IMR-90 (cell line): ENCODE data around the gene GSK3B. TPM values are rescaled to one million over a fixed set of nuclear protein-coding genes. Genes with fewer than 3 reads are reported as not detected.

Source experiments
- ATAC-seq: fragments of 200-7000 bp; cut with Tn5 transposase; 2 replicates; pipeline ENCODE4 v1.9.1; 2020; ENCODE audit warnings: low read depth, mild to moderate bottlenecking, moderate library complexity
- BruUV-seq: library from RNA; stranded (reverse); fragments of 400-500 nt; replicated peaks from 2 replicates; lab custom pipeline; 2021; lab: Mats Ljungman, UMichigan
- CTCF ChIA-PET: fragments of 300-600 bp; formaldehyde crosslinking; extraction: SDS; loops from one replicate; lab custom pipeline; 2021; ENCODE audit warnings: antibody characterized with exemption; lab: Yijun Ruan, JAX
- POLR2A ChIA-PET: fragments of 300-600 bp; sonication (Branson Sonifier 250); formaldehyde crosslinking; loops from one replicate; lab custom pipeline; 2022; ENCODE audit warnings: antibody characterized with exemption; ENCODE audit not compliant: unreplicated experiment; lab: Charles Lee
- DNase-seq: peaks from one replicate; pipeline ENCODE4 v3.0.0; 2013
- H2AFZ ChIP-seq: replicated peaks from 2 replicates; pipeline ENCODE3; 2013; ENCODE audit warnings: low read length, mild to moderate bottlenecking; ENCODE audit not compliant: poor library complexity
- H2AK5ac ChIP-seq: 2 replicates; pipeline ENCODE4 v1.6.1; 2013; ENCODE audit warnings: low read depth, low read length, inconsistent platforms
- H2AK9ac ChIP-seq: replicated peaks from 2 replicates; pipeline ENCODE3; 2013; ENCODE audit warnings: mild to moderate bottlenecking, low read depth, low read length, moderate library complexity; ENCODE audit not compliant: poor library complexity
- H2BK120ac ChIP-seq: 2 replicates; pipeline ENCODE4 v1.6.1; 2013; ENCODE audit warnings: low read depth, low read length, inconsistent platforms
- H2BK15ac ChIP-seq: 3 replicates; pipeline ENCODE4 v1.6.1; 2013; ENCODE audit warnings: low read depth, low read length, inconsistent platforms
- H2BK20ac ChIP-seq: 2 replicates; pipeline ENCODE4 v1.6.1; 2013; ENCODE audit warnings: low read depth, mild to moderate bottlenecking, inconsistent platforms, low read length, moderate library complexity
- H2BK5ac ChIP-seq: 2 replicates; pipeline ENCODE4 v1.6.1; 2013; ENCODE audit warnings: mild to moderate bottlenecking, low read depth, low read length, inconsistent platforms; ENCODE audit not compliant: poor library complexity, severe bottlenecking
- H3K14ac ChIP-seq: replicated peaks from 2 replicates; pipeline ENCODE4 v1.6.1; 2013; ENCODE audit warnings: low read depth, low read length, inconsistent platforms
- H3K18ac ChIP-seq: 2 replicates; pipeline ENCODE4 v1.6.1; 2013; ENCODE audit warnings: low read depth, low read length, control low read depth
- H3K23ac ChIP-seq: 2 replicates; pipeline ENCODE4 v1.6.1; 2013; ENCODE audit warnings: low read depth, low read length, inconsistent platforms
- H3K27ac ChIP-seq: 2 replicates; pipeline ENCODE4 v1.5.1; 2013; ENCODE audit warnings: mild to moderate bottlenecking, control low read depth, low read length; ENCODE audit not compliant: insufficient read depth
- H3K27me3 ChIP-seq: 2 replicates; pipeline ENCODE4 v1.6.1; 2013; ENCODE audit warnings: low read length; ENCODE audit not compliant: control insufficient read depth, insufficient read depth
- H3K36me3 ChIP-seq: 2 replicates; pipeline ENCODE4 v1.6.1; 2013; ENCODE audit warnings: low read length, mixed read lengths; ENCODE audit not compliant: control insufficient read depth, insufficient read depth
- H3K4ac ChIP-seq: 2 replicates; pipeline ENCODE4 v1.6.1; 2013; ENCODE audit warnings: low read depth, low read length, inconsistent platforms
- H3K4me1 ChIP-seq: 2 replicates; pipeline ENCODE4 v1.6.1; 2013; ENCODE audit warnings: low read length, mixed read lengths; ENCODE audit not compliant: control insufficient read depth, insufficient read depth
- H3K4me2 ChIP-seq: 2 replicates; pipeline ENCODE4 v1.6.1; 2013; ENCODE audit warnings: low read depth, mild to moderate bottlenecking, control low read depth, low read length, moderate library complexity
- H3K4me3 ChIP-seq: 2 replicates; pipeline ENCODE4 v1.5.1; 2013; ENCODE audit warnings: low read depth, mild to moderate bottlenecking, control low read depth, low read length, moderate library complexity; ENCODE audit not compliant: insufficient read depth
- H3K56ac ChIP-seq: 2 replicates; pipeline ENCODE4 v1.6.1; 2013; ENCODE audit warnings: low read length, inconsistent platforms; ENCODE audit not compliant: insufficient read depth; ENCODE audit errors: extremely low read depth
- H3K79me1 ChIP-seq, 2 experiments: 2 replicates each; pipeline ENCODE4 v1.6.1; 2013; ENCODE audit warnings: low read length in 2 of 2, inconsistent platforms in 1 of 2, low read depth in 1 of 2
- H3K9ac ChIP-seq: 2 replicates; pipeline ENCODE4 v1.6.1; 2013; ENCODE audit warnings: low read depth, low read length, control low read depth
- H3K9me1 ChIP-seq: 2 replicates; pipeline ENCODE4 v1.6.1; 2013; ENCODE audit warnings: low read length, inconsistent platforms; ENCODE audit not compliant: insufficient read depth
- H3K9me3 ChIP-seq: 2 replicates; pipeline ENCODE4 v1.6.1; 2013; ENCODE audit warnings: low read length; ENCODE audit not compliant: control insufficient read depth, insufficient read depth
- H4K20me1 ChIP-seq: 2 replicates; pipeline ENCODE4 v1.6.1; 2013; ENCODE audit warnings: low read length, inconsistent platforms; ENCODE audit not compliant: insufficient read depth
- H4K5ac ChIP-seq: 2 replicates; pipeline ENCODE4 v1.6.1; 2013; ENCODE audit warnings: mild to moderate bottlenecking, low read depth, low read length, control low read depth
- H4K8ac ChIP-seq, 2 experiments: 2 replicates each; pipeline ENCODE4 v1.6.1; 2013; ENCODE audit warnings: low read depth in 2 of 2, low read length in 2 of 2, control low read depth in 1 of 2, inconsistent platforms in 1 of 2
- H4K91ac ChIP-seq: 2 replicates; pipeline ENCODE4 v1.6.1; 2013; ENCODE audit warnings: low read depth, low read length, inconsistent platforms; ENCODE audit not compliant: insufficient read depth
- BHLHE40 ChIP-seq: fragments of 150-350 bp; IDR thresholded peaks from 2 replicates; pipeline ENCODE4 v1.6.1; 2016; ENCODE audit warnings: mild to moderate bottlenecking, low read depth, low read length
- CHD1 ChIP-seq: IDR thresholded peaks from 2 replicates; pipeline ENCODE4 v1.6.1; 2012; ENCODE audit warnings: low read depth, low read length, improper control_type of control experiment
- CTCF ChIP-seq: conservative IDR thresholded peaks from 2 replicates; pipeline ENCODE4 v1.5.1; 2012; ENCODE audit warnings: mild to moderate bottlenecking, low read depth, low read length, improper control_type of control experiment
- ELK1 ChIP-seq: fragments of 150-350 bp; IDR thresholded peaks from 2 replicates; pipeline ENCODE4 v1.6.1; 2016; ENCODE audit warnings: low read depth, mild to moderate bottlenecking, low read length, moderate library complexity, borderline replicate concordance
- FOS ChIP-seq: fragments of 150-350 bp; IDR thresholded peaks from 2 replicates; pipeline ENCODE4 v1.6.1; 2016; ENCODE audit warnings: low read depth, low read length
- MAFK ChIP-seq: IDR thresholded peaks from 2 replicates; pipeline ENCODE4 v1.6.1; 2012; ENCODE audit warnings: low read depth, low read length, improper control_type of control experiment
- MAZ ChIP-seq: IDR thresholded peaks from 2 replicates; pipeline ENCODE4 v1.6.1; 2012; ENCODE audit warnings: low read depth, mild to moderate bottlenecking, low read length, improper control_type of control experiment, moderate library complexity, borderline replicate concordance
- MXI1 ChIP-seq: IDR thresholded peaks from 2 replicates; pipeline ENCODE4 v1.6.1; 2012; ENCODE audit warnings: low read depth, mild to moderate bottlenecking, low read length, moderate library complexity, borderline replicate concordance
- NFE2L2 ChIP-seq: fragments of 150-350 bp; IDR thresholded peaks from 2 replicates; pipeline ENCODE4 v1.6.1; 2016; ENCODE audit warnings: low read depth, mild to moderate bottlenecking, low read length
- POLR2A ChIP-seq: IDR thresholded peaks from 2 replicates; pipeline ENCODE4 v1.6.1; 2012; ENCODE audit warnings: mild to moderate bottlenecking, low read depth, low read length
- RAD21 ChIP-seq: IDR thresholded peaks from 2 replicates; pipeline ENCODE4 v1.6.1; 2012; ENCODE audit warnings: low read length, improper control_type of control experiment
- RCOR1 ChIP-seq: IDR thresholded peaks from 2 replicates; pipeline ENCODE4 v1.6.1; 2012; ENCODE audit warnings: mild to moderate bottlenecking, low read length, improper control_type of control experiment; ENCODE audit not compliant: insufficient replicate concordance
- RFX5 ChIP-seq: IDR thresholded peaks from 2 replicates; pipeline ENCODE4 v1.8.0; 2012; ENCODE audit warnings: low read depth, mild to moderate bottlenecking, low read length, moderate library complexity
- SMC3 ChIP-seq: fragments of 150-350 bp; IDR thresholded peaks from 2 replicates; pipeline ENCODE4 v1.6.1; 2016; ENCODE audit warnings: low read depth, mild to moderate bottlenecking, antibody characterized with exemption, low read length, moderate library complexity
- WGBS, 2 experiments: methylation state at CpG; one replicate each; pipeline versions ENCODE4 v1.1.5 to v1.1.7; 2013; ENCODE audit warnings: missing lambda C conversion rate in 2 of 2; ENCODE audit not compliant: insufficient read length in 1 of 2; ENCODE audit errors: extremely low coverage in 2 of 2; 5-methylcytosine and 5-hydroxymethylcytosine counted together
- dilution Hi-C: fragments of 300-500 bp; cut with HindIII; formaldehyde crosslinking; loops from one replicate; pipeline ENCODE4 v1.14.3; 2018; ENCODE audit warnings: low sequenced_read_pairs; ENCODE audit not compliant: unreplicated experiment
- in situ Hi-C: fragments of 300-500 bp; cut with MboI; formaldehyde crosslinking; loops from 3 replicates; pipeline ENCODE4 v1.14.3; 2019; ENCODE audit warnings: low sequenced_read_pairs, inconsistent platforms, mixed read lengths
- intact Hi-C: fragments of 100-400 bp; cut with micrococcal nuclease; formaldehyde crosslinking; loops from 2 replicates; pipeline ENCODE4 v1.10.0; 2022
- polyA plus RNA-seq, 3 experiments: library from polyadenylated mRNA; depleted of rRNA; stranded (reverse); fragments of >200 nt; gene quantifications; 2 replicates each; pipeline ENCODE4 v1.2.3, GENCODE V29; 2012; ENCODE audit warnings: low replicate concordance in 1 of 3
- total RNA-seq: library from RNA; depleted of rRNA; stranded (reverse); fragments of >200 nt; gene quantifications from 2 replicates; pipeline ENCODE4 v1.2.3, GENCODE V29; 2012

The GSK3B gene
- total and polyA plus RNA-seq, 2 of the 4 experiments (the other 2 are of a cell fraction): 19.2 to 33.2 TPM

DNA sequence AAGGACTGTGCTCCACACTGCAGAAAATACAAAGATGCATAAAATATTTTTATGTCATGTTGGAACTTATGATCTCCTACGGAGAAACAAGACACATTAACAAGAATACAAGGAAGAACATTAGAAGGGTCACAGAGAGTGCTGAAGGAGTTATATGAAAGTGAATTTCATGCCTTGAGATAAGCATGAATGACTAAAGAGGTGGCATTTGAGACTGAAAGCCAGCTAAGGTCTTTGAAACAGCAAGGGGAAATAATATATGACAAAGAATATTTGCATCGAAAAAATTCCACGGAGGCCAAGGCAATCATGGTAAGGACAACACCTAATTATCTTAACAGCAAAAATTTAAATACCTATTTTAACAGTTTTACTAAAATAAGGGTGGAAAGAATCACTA is 12.5 kb downstream of the GSK3B start:
- no TSS peak for BruUV-seq
- H3K4ac ChIP-seq: no peak overlapping the region
- ATAC-seq (no peak), DNase-seq (no peak)
- POLR2A ChIA-PET: no interaction called here
- CTCF ChIA-PET: no interaction called here
- H3K4me1 ChIP-seq: no peaks in the 10 kb centered on the region
- no peaks in the 10 kb centered on the region for H3K27me3 ChIP-seq
- no peak overlapping the region for H3K9ac ChIP-seq
- no peak overlapping the region for H3K27ac ChIP-seq
- no CpG with 5 or more reads among the region's 3 CpGs for WGBS, 2 experiments
- no peak overlapping the region for H3K4me3 ChIP-seq
- peaks cover 8% of the 10 kb centered on the region; the same call in 1 of the 2 replicates for H3K9me1 ChIP-seq
- H3K9me3 ChIP-seq: no peaks in the 10 kb centered on the region
- in situ Hi-C loops: no loop called here
- no peak overlapping the region for H4K91ac ChIP-seq
- H2BK15ac ChIP-seq: no peak overlapping the region
- H4K20me1 ChIP-seq: peaks cover 86% of the 10 kb centered on the region
- dilution Hi-C loops: no loop called here
- H3K23ac ChIP-seq: no peak overlapping the region
- H2BK5ac ChIP-seq: no peak overlapping the region
- H3K36me3 ChIP-seq: peaks cover 1% of the 10 kb centered on the region; the same call in 1 of the 2 replicates
- no peak overlapping the region for H4K5ac ChIP-seq
- no peak overlapping the region for H3K4me2 ChIP-seq
- no peak overlapping the region for H3K56ac ChIP-seq
- H4K8ac ChIP-seq: no peak overlapping the region
- no peak overlapping the region for H2AFZ ChIP-seq
- H3K18ac ChIP-seq: no peak overlapping the region
- no peak overlapping the region for H2BK20ac ChIP-seq
- H2BK120ac ChIP-seq: no peak overlapping the region
- H2AK9ac ChIP-seq: no peak overlapping the region
- intact Hi-C loops: no loop called here
- no peak overlapping the region for H3K14ac ChIP-seq
- peaks cover 3 to 62% of the 10 kb centered on the region in 2 experiments for H3K79me1 ChIP-seq
- no peak overlapping the region for H2AK5ac ChIP-seq
- TF ChIP-seq NFE2L2 (no peak), CHD1 (no peak), RCOR1 (no peak), BHLHE40 (no peak), MAFK (no peak), FOS (no peak), RAD21 (no peak), CTCF (no peak), MAZ (no peak), POLR2A (no peak), MXI1 (no peak), RFX5 (no peak), ELK1 (no peak), SMC3 (no peak)
